Testis (tissue), 3 donors: ENCODE measurements around the gene FHOD3. TPM values are rescaled to one million over a fixed set of nuclear protein-coding genes. Genes with fewer than 3 reads are reported as not detected.

Experiments
- DNase-seq: peaks from one replicate; pipeline ENCODE4 v3.0.0-alpha.2; 2019
- H3K27ac ChIP-seq, 2 donors: fragments of 200-600 bp; sonication (generic); one replicate each; pipeline ENCODE4 v1.5.1; 2019
- H3K27me3 ChIP-seq: fragments of 200-600 bp; sonication (generic); one replicate; pipeline ENCODE4 v1.5.1; 2019
- H3K36me3 ChIP-seq: fragments of 200-600 bp; sonication (generic); one replicate; pipeline ENCODE4 v1.5.1; 2017; ENCODE audit warnings: low read depth; ENCODE audit errors: missing control alignments
- H3K4me1 ChIP-seq: fragments of 200-600 bp; sonication (generic); one replicate; pipeline ENCODE4 v1.5.1; 2019
- H3K4me3 ChIP-seq, 2 donors: fragments of 200-600 bp; sonication (generic); one replicate each; pipeline ENCODE4 v1.5.1; 2017 to 2019
- H3K9me3 ChIP-seq: fragments of 200-600 bp; sonication (generic); one replicate; pipeline ENCODE4 v1.5.1; 2017
- CTCF ChIP-seq, 3 experiments: fragments of 450-650 bp in 2 of 3; fragments of 200-600 bp in 1 of 3; sonication (generic) in 1 of 3; IDR thresholded peaks; one replicate each; pipeline ENCODE4 v1.5.1; 2016 to 2019; ENCODE audit warnings: antibody characterized with exemption in 3 of 3, mild to moderate bottlenecking in 2 of 3, moderate library complexity in 1 of 3
- POLR2A ChIP-seq: fragments of 450-650 bp; IDR thresholded peaks from one replicate; pipeline ENCODE4 v1.6.1; 2017; ENCODE audit warnings: antibody characterized with exemption, mild to moderate bottlenecking, moderate library complexity
- WGBS, 2 donors: methylation state at CpG; one replicate each; pipeline ENCODE4 v1.1.5; 2018; 5-methylcytosine and 5-hydroxymethylcytosine counted together
- intact Hi-C: fragments of 100-400 bp; cut with DNase I; formaldehyde crosslinking; loops from one replicate; pipeline ENCODE4 v1.15.1; 2023; ENCODE audit warnings: low total_unique reads
- polyA plus RNA-seq: library from polyadenylated mRNA; stranded (reverse); fragments of 350-450 nt; fragmentation: Illumina TruSeq; extraction: RNeasy Lipid Tissue Mini Kit (QIAGEN cat#74804); gene quantifications from one replicate; pipeline ENCODE4 v1.2.3, GENCODE V29; 2014; ENCODE audit warnings: low read depth, low replicate concordance; ENCODE audit not compliant: insufficient read depth
- total RNA-seq, 2 donors: library from RNA; depleted of rRNA; stranded (reverse); fragments of >200 nt; gene quantifications; one replicate each; pipeline ENCODE4 v1.2.3, GENCODE V29; 2016

Gene FHOD3
- total and polyA plus RNA-seq, 3 donors from 2014 or later, result 6.5 to 46.8 (median 37.3) TPM

- intact Hi-C loops, result no loop called here
- TF ChIP-seq POLR2A (no peak), CTCF (IDR thresholded peaks at IDR 0.05) (no peak)
- H3K27me3 ChIP-seq, result no peaks in the 10 kb centered on the region
- no peak for DNase-seq
- no peak overlapping the region for H3K4me3 ChIP-seq
- no peaks in the 10 kb centered on the region for H3K9me3 ChIP-seq
- H3K27ac ChIP-seq, result no peak overlapping the region
- no peaks in the 10 kb centered on the region for H3K36me3 ChIP-seq
- 60 to 72% methylated on average over 2 of the region's 2 CpGs for WGBS, 2 donors
- no peaks in the 10 kb centered on the region for H3K4me1 ChIP-seq
These were observed 190.6 kb downstream of the FHOD3 start for GRCh38 chr18:36488131-36488530.

- no peak for DNase-seq
- Histone ChIP-seq H3K4me3 (no peak overlapping the region), H3K4me1 (no peaks in the 10 kb centered on the region), H3K9me3 (no peaks in the 10 kb centered on the region), H3K27me3 (no peaks in the 10 kb centered on the region), H3K27ac (no peak overlapping the region), H3K36me3 (no peaks in the 10 kb centered on the region)
- 91 to 96% methylated on average over 4 of the region's 4 CpGs for WGBS, 2 donors
- TF ChIP-seq POLR2A (no peak), CTCF (IDR thresholded peaks at IDR 0.05) (no peak)
- intact Hi-C loops, result no loop called here
These were observed 193.4 kb downstream of the FHOD3 start for GRCh38 chr18:36490897-36491296.

GRCh38 chr18:36492604-36493329 lies 195.3 kb downstream of the FHOD3 start:
- Histone ChIP-seq H3K4me3 (no peak overlapping the region), H3K27ac (no peak overlapping the region), H3K27me3 (no peaks in the 10 kb centered on the region), H3K9me3 (no peaks in the 10 kb centered on the region), H3K36me3 (no peaks in the 10 kb centered on the region), H3K4me1 (no peaks in the 10 kb centered on the region)
- WGBS, 2 donors, result 88 to 92% methylated on average over 6 of the region's 6 CpGs
- DNase-seq, result no peak
- intact Hi-C loops, result no loop called here
- TF ChIP-seq POLR2A, result no peak
- TF ChIP-seq CTCF (IDR thresholded peaks at IDR 0.05), result no peak

- Histone ChIP-seq H3K9me3 (no peaks in the 10 kb centered on the region), H3K27ac (no peak overlapping the region), H3K4me3 (no peak overlapping the region), H3K4me1 (no peaks in the 10 kb centered on the region), H3K36me3 (no peaks in the 10 kb centered on the region), H3K27me3 (no peaks in the 10 kb centered on the region)
- intact Hi-C loops, result no loop called here
- 65 to 69% methylated on average over 15 of the region's 15 CpGs for WGBS, 2 donors
- TF ChIP-seq POLR2A, result no peak
- no peak for TF ChIP-seq CTCF (IDR thresholded peaks at IDR 0.05)
- no peak for DNase-seq
These were observed 196.0 kb downstream of the FHOD3 start for GRCh38 chr18:36493349-36494159.
